WERI-Rb-1 (cell line): ENCODE measurements around the gene ABCB8.

ENCODE experiments used
- DNase-seq: peaks from one replicate; pipeline ENCODE4 v3.0.0-alpha.2; 2020
- H3K27ac ChIP-seq: fragments of 250-450 bp; sonication (Bioruptor Pico); 2 replicates; pipeline ENCODE4 v1.5.1; 2020; ENCODE audit warnings: mild to moderate bottlenecking, moderate library complexity
- H3K27me3 ChIP-seq: fragments of 250-450 bp; sonication (Bioruptor Pico); 2 replicates; pipeline ENCODE4 v1.5.1; 2021; ENCODE audit warnings: mild to moderate bottlenecking, low read depth, moderate library complexity; ENCODE audit not compliant: insufficient read depth, severe bottlenecking
- H3K36me3 ChIP-seq: fragments of 250-450 bp; sonication (Bioruptor Pico); 2 replicates; pipeline ENCODE4 v1.5.1; 2020; ENCODE audit warnings: mild to moderate bottlenecking, moderate library complexity
- H3K4me3 ChIP-seq: 2 replicates; pipeline ENCODE4 v1.5.1; 2011; ENCODE audit warnings: low read depth, mild to moderate bottlenecking, control low read depth, low read length
- H3K9me3 ChIP-seq: fragments of 250-450 bp; sonication (Bioruptor Pico); 2 replicates; pipeline ENCODE4 v1.5.1; 2021; ENCODE audit warnings: mild to moderate bottlenecking, moderate library complexity; ENCODE audit not compliant: severe bottlenecking
- CTCF ChIP-seq: IDR thresholded peaks from 2 replicates; pipeline ENCODE4 v1.5.1; 2011; ENCODE audit warnings: low read depth, mild to moderate bottlenecking, control low read depth, inconsistent platforms, low read length

The ABCB8 gene

GRCh38 chr7:151093748-151094147, 65.5 kb downstream of the ABCB8 start:
- H3K27ac ChIP-seq, result no peak overlapping the region
- TF ChIP-seq CTCF, result no peak
- no peaks in the 10 kb centered on the region for H3K9me3 ChIP-seq
- no peak for DNase-seq
- no peaks in the 10 kb centered on the region for H3K27me3 ChIP-seq
- peaks cover 55% of the 10 kb centered on the region for H3K36me3 ChIP-seq
- no peak overlapping the region for H3K4me3 ChIP-seq

- Histone ChIP-seq H3K36me3 (peaks cover 54% of the 10 kb centered on the region), H3K4me3 (no peak overlapping the region), H3K27ac (no peak overlapping the region), H3K9me3 (no peaks in the 10 kb centered on the region), H3K27me3 (no peaks in the 10 kb centered on the region)
- no peak for TF ChIP-seq CTCF
- DNase-seq, result no peak
These were observed 66.4 kb downstream of the ABCB8 start for GRCh38 chr7:151094675-151095074.

GRCh38 chr7:151095123-151095797, 67.0 kb downstream of the ABCB8 start:
- H3K36me3 ChIP-seq, result peaks cover 55% of the 10 kb centered on the region
- no peaks in the 10 kb centered on the region for H3K9me3 ChIP-seq
- H3K4me3 ChIP-seq, result no peak overlapping the region
- DNase-seq, result no peak
- H3K27ac ChIP-seq, result no peak overlapping the region
- H3K27me3 ChIP-seq, result no peaks in the 10 kb centered on the region
- no peak for TF ChIP-seq CTCF

- Histone ChIP-seq H3K27me3 (no peaks in the 10 kb centered on the region), H3K36me3 (peaks cover 52% of the 10 kb centered on the region), H3K27ac (no peak overlapping the region), H3K4me3 (no peak overlapping the region), H3K9me3 (no peaks in the 10 kb centered on the region)
- TF ChIP-seq CTCF, result no peak
- DNase-seq, result no peak
These were observed 67.7 kb downstream of the ABCB8 start for GRCh38 chr7:151095828-151096475.
